NCI-H1092 treated with DMSO at 0.1 percent for 48 hours (cell line): Measurements from ENCODE around the gene SHC1.

ENCODE experiments used
- DNase-seq: peaks from one replicate; lab custom pipeline; 2025; lab: John Stamatoyannopoulos, UW

Gene SHC1

DNA sequence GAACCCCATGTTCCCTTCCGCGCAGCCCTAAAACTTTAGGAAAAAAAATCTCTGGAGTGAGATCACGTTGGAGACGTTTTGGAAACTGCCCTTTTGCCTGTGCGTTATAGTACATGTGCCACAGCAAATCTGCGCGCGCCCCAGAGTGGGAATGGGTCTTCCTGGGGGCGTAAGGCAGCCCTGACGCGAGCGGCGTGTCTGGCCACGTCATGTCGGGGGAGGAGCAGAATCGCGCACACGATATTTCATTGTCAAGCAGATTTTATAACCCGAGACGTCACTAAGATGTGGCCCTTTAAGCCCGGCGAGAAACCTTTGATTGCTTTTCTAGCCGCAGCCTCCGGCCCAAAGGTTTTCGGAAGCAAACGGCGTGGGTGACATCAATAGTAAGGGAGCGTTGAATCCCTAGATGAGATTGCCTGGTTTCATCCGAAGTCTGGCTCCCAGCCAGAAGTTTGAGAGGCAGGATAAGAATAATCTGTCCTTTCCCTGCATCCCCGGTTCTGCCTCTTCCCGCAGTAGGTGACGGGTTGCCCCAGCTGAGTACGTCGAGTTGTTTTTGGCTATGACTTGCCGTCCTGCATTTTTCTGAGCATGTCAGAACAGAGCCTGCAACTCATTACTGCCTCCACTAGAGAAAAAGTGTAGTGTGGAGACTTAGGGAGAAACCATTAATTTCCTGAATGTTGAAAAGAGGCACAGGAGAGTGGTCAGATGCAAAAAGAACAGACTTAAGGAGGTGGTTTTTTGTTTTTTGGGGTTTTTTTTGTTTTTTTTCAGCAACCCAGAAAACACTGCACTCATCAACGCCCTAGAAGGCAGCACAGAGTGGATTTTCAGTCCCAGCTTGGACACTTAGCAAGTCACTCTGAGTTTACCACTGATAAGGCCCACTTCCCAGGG, 33.2 kb downstream of the SHC1 start:
- DNase-seq = peak; percentile 98

DNA sequence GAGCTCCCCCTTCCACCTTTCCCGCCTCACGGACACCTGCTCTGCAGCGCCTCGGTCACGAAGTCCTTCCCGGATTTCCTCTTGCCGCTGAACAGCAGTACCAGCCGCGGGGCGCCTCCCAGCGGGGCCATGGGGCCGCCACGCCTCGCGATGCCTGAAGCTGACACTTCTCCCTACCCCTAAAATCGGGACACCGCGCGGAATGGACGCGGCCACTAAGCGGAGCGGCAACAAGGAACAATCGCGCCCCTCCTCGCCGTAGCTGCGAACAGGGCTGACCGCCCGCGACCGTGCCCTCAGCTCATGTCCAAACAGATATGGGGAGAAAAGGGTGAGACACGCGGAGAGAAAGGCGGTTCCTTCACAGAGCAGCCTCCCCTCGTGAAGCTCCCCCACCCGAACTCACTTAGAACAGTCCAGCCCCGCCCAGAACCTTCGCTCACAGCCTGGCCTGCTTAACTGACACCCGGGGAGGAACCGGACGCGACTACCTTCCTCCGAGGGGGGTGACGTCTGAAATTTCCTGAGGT, 33.9 kb downstream of the SHC1 start, which contains the start of gene PMVK:
PMVK (minus strand) TSS at position 165 of the 530 bp plus-strand sequence; CDS start at position 131, 34 bp downstream.
- DNase-seq = peak; percentile 98

DNA sequence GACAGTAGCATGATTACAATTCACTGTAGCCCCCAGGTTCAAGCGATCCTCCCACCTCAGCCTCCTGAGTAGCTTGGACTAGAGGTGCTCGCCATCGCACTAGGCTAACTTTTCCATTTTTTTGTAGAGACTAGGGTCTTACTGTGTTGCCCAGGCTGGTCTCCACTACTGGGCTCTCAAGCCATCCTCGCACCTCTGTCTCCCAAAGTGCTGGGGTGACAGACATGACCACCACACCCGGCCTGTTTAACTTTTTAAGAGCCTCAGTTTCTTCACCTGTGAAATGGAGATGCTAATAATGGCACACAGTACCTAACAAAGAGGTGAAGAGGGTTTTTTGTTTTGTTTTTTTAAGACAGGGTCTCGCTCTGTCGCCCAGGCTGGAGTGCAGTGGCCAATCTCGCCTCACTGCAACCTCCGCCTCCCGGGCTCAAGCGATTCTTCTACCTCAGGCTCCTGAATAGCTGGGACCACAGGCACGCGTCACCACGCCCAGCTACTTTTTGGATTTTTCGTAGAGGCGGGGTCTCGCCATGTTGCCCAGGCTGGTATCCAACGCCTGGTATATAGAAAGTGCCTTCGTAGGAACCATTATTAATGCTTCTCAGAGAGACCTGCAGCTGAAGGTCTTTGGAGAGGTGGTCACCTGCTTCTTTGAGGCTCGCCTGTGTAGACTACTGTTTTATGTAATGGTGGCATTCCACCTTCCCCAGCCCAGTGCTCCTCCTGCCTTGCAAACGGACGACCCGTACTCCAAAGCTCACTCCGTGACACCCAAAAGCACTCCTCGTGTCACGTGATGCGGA, 34.6 kb downstream of the SHC1 start:
- DNase-seq = no peak

DNA sequence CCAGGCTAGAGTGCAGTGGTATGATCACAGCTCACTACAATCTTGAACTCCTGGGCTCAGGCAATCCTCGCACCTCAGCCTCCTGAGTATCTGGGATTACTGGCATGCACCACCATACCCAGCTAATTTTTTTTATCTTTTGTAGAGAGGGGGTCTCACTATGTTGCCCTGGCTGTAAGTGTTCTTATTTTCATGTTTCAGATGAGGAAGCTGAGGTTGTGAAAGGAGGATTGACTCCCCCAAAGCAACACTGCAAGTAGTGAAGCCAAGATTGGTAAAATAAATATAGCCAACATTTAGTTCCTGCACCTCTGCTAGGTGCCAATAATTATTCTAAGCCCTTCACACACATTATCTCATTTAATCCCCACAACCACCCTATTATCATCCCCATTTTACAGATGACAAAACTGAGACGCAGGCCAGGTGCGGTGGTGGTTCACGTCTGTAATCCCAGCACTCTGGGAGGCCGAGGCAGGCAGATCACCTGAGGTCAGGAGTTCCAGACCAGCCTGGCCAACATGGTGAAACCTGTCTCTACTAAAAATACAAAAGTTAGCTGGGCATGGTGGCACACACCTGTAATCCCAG, 36.1 kb downstream of the SHC1 start:
- DNase-seq = no peak

DNA sequence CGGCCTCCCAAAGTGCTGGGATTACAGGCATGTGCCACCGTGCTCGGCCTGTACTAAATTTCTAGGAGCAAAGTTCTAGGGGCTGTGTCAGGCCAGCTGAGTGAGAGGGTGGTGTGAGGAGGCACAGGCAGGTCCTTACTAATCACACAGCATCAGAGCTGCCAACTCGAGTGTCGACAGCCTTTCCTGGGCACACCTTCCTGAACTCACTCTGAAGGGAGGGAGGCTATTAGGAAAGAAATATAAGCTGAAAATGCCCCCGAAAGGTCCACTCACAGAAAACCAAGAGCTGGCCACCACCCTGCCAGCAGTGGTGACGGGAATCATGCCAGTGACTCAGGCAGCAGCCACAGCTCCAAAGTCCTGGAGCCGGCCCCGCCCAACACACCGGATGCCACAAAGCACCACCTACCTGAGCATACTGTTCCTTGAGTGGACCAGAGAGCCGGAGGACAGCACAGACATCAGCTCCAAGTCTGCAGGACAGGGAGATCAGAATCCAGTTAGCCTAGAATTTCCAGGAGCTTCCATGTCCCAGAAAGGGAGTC, 38.5 kb downstream of the SHC1 start:
- DNase-seq = no peak

DNA sequence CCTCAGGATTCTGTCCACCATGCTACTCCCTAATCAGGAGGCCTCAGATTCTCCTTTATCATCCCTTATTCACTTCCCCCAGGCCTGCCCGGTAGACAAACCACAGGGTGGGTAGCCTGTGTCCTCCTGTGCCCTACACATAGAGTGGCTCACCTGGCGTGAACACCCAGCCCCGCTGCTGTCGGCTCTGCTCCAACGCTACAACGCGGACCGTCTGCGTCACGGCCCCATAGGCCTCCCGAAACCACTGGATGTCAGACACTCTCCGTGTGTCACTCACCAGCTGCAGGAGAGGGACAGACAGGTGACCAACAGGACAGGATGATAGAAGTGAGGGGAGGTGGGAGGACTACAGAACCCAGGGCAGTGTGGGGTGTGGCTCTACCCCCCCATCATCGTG, 44.3 kb downstream of the SHC1 start:
- DNase-seq = no peak

DNA sequence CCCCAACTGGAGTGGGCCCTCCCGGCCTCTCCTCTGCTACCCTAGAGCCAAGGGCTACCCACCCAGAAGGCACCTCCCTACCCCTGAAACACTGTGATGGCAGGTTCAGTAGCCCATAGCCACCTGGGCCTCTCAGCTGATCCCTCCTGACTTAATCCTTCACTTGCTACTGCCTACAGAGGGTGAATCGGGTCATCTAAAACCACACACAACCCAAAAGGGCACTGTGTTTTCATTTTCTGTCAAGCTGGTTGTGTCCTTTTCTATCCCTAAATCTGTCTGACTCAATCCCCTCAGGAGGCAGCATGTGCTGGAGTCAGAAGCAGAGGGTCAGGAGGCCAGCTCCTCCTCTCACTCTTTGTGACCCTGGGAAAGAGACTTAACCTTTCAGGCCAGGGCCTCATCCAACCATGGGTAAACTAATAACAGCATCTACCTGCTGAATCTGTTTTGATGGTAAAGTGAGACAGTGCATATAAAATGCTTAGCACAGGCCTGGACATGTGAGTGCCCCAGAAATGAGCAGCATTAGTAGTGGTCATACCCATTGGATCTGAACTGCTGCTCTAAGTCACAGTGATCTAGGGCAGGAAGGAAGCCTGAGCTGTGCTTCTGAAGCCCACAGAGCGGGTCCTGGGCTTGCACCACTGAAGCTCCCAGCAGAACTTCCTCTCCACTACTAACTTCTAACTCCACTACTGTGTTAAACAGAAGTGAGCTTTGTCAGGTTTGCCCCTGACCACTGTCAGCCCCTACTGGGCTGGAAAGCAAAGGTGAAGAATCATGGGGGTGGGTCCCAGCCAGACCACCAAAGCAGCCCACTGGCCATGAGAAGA, 45.0 kb downstream of the SHC1 start:
- no peak for DNase-seq

DNA sequence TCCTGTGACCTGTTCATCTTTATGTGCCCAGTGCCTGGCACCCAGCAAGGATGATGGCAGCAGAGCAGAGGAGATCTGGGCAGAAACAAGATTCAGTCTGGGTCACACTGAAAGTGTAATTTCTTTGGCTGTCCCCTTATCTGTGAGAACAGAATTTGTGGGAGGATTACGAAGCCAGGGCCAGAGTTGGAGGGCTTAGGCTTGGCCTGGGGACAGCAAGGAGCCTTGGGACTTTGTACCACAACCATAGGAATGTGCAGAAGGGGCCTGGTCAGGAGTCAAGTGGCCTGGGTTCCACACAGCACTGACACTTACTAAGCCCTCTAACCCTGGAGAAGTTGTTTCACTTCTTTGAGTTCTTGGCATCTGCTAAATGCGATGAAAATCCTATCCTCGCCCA, 46.9 kb downstream of the SHC1 start:
- no peak for DNase-seq

DNA sequence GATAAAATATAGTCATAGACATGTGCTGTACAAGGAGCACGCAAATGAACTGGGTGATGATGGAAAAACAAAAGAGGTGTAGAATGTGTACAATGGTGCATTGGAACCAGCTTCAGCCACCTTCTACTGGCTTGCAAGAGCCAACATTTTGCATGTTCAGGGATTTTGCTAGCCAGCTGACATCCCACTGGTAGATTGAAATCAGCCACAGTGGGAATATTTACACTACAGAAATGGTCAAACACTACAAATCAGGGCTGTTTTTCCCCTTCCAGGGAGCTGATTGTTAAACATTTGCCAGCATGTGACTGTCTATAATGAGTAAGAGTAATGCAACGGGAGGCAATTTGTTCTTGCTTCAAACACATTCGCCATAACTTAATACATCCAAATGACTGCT, 57.3 kb downstream of the SHC1 start:
- DNase-seq = no peak

DNA sequence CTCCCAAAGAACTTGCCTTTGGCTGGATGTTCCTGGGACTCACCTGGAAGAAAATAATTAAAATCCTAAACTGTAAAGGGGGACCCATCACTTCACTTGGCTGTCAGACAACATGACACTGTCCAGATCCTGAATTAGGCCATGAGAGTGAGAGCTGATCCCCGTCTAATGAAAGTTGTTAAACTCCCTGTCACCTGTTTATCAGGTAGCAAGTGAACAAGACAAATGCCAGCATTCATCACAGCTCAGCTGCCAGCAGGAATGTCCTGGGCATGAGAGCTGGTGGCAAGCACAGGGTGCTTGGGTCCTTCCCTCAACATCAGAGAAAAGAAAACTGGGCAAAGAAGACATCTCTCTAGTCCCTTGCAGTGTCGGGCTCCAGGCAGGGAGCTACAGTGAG, 57.8 kb downstream of the SHC1 start:
- DNase-seq = no peak
